NB4 (cell line): Measurements from ENCODE around the gene PDE11A.

Experiments
- MYC ChIP-seq: IDR thresholded peaks from 2 replicates; pipeline ENCODE4 v1.6.1; 2011; ENCODE audit warnings: low read depth, low read length
- POLR2A ChIP-seq: IDR thresholded peaks from 2 replicates; pipeline ENCODE4 v1.6.1; 2011; ENCODE audit warnings: mild to moderate bottlenecking; ENCODE audit not compliant: insufficient read length; ENCODE audit errors: extremely low read depth
- TF ChIP-seq, protein P1 (sequence below): IDR thresholded peaks from one replicate; pipeline ENCODE4 v1.5.1; 2012; ENCODE audit warnings: low read depth, low read length
- TF ChIP-seq, protein P2 (sequence below): IDR thresholded peaks from 2 replicates; pipeline ENCODE4 v1.6.1; 2011; ENCODE audit warnings: low read depth, low read length

DNA sequence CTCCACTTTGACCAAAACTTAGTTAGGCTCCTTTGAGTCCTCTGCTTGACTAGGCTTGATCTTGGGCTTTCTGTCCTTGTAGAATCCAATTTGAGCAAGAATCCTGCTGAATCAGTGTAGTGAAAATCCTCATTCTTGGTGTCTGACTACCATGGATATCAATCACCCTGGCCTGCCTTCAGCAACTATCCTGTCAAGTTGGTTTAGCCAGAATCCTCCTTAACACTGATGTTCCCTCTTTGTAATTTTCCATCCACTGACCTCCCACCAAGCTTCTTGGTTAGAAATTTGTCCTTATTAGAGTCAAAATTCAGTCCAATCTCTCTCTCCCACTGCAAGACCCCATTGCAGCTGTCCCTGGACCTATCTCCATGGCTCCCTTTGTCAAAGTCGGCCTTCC is 39.2 kb upstream of the PDE11A start:
- TF ChIP-seq, protein P1, sequence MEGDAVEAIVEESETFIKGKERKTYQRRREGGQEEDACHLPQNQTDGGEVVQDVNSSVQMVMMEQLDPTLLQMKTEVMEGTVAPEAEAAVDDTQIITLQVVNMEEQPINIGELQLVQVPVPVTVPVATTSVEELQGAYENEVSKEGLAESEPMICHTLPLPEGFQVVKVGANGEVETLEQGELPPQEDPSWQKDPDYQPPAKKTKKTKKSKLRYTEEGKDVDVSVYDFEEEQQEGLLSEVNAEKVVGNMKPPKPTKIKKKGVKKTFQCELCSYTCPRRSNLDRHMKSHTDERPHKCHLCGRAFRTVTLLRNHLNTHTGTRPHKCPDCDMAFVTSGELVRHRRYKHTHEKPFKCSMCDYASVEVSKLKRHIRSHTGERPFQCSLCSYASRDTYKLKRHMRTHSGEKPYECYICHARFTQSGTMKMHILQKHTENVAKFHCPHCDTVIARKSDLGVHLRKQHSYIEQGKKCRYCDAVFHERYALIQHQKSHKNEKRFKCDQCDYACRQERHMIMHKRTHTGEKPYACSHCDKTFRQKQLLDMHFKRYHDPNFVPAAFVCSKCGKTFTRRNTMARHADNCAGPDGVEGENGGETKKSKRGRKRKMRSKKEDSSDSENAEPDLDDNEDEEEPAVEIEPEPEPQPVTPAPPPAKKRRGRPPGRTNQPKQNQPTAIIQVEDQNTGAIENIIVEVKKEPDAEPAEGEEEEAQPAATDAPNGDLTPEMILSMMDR, result no peak
- TF ChIP-seq, protein P2, sequence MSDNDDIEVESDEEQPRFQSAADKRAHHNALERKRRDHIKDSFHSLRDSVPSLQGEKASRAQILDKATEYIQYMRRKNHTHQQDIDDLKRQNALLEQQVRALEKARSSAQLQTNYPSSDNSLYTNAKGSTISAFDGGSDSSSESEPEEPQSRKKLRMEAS, result no peak
- TF ChIP-seq POLR2A (no peak), MYC (no peak)
